Adipocyte (in vitro differentiated cells): ENCODE results near the gene TFDP1.

Source experiments
- DNase-seq: peaks from one replicate; pipeline ENCODE4 v3.0.0-alpha.2; 2015; ENCODE audit warnings: low read depth
- H3K27me3 ChIP-seq: replicated peaks from 2 replicates; pipeline ENCODE4 v1.7.0; 2013; ENCODE audit warnings: mild to moderate bottlenecking, low read length, moderate library complexity; ENCODE audit not compliant: control insufficient read depth, insufficient read depth
- H3K36me3 ChIP-seq: 2 replicates; pipeline ENCODE4 v1.7.0; 2013; ENCODE audit warnings: low read length, mild to moderate bottlenecking, moderate library complexity; ENCODE audit not compliant: control insufficient read depth, insufficient read depth, severe bottlenecking
- H3K4me1 ChIP-seq: 2 replicates; pipeline ENCODE4 v1.7.0; 2013; ENCODE audit warnings: mild to moderate bottlenecking, low read length, moderate library complexity; ENCODE audit not compliant: control insufficient read depth, insufficient read depth
- H3K4me3 ChIP-seq: 2 replicates; pipeline ENCODE4 v1.7.0; 2013; ENCODE audit warnings: mild to moderate bottlenecking, low read length, moderate library complexity
- H3K9ac ChIP-seq: 2 replicates; pipeline ENCODE4 v1.7.0; 2013; ENCODE audit warnings: mild to moderate bottlenecking, low read length, moderate library complexity
- H3K9me3 ChIP-seq: 2 replicates; pipeline ENCODE4 v1.7.0; 2013; ENCODE audit warnings: mild to moderate bottlenecking, low read length, moderate library complexity; ENCODE audit not compliant: control insufficient read depth

Gene TFDP1

DNA sequence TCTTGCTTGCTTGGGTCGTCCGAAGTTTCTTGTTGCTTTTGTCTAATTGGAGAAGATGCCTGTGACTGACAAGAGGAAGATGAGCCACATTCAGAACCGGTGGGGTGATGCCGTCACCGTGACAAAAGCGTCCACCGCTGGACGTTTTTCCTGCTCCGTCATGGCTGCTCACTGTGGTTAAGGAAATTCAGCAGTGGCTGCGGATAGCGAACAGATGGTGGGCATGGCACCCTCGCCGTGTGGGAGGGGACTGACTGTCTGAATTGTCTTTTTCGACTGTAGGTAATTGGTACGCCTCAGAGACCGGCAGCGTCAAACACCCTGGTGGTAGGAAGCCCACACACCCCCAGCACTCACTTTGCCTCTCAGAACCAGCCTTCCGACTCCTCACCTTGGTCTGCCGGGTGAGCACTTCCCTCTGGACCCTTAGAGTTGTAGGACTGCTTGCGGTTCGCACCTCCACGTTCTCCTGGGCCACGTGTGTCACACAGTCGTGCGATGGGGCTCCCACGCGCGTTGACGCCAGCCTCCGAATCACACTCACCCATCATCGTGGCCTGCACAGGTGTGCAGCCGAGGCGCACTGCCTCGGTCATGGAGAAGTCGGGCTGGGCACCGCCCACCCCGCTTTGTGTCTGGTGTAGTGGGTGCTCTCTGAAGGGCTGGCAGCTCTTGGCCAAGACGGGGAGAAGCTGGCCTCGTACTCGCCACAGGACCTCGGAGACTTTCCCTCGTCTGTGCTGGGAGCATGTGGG is 47.0 kb downstream of the TFDP1 start:
- Histone ChIP-seq H3K9ac (no peak overlapping the region), H3K9me3 (no peaks in the 10 kb centered on the region), H3K4me3 (no peak overlapping the region), H3K27me3 (no peaks in the 10 kb centered on the region), H3K36me3 (peaks cover 71% of the 10 kb centered on the region), H3K4me1 (no peaks in the 10 kb centered on the region)
- DNase-seq: no peak

- no peak for DNase-seq
- Histone ChIP-seq H3K4me1 (no peaks in the 10 kb centered on the region), H3K27me3 (no peaks in the 10 kb centered on the region), H3K9ac (no peak overlapping the region), H3K9me3 (no peaks in the 10 kb centered on the region), H3K4me3 (no peak overlapping the region), H3K36me3 (peaks cover 85% of the 10 kb centered on the region)
Observed at GRCh38 chr13:113632706-113633484, 48.3 kb downstream of the TFDP1 start.

DNA sequence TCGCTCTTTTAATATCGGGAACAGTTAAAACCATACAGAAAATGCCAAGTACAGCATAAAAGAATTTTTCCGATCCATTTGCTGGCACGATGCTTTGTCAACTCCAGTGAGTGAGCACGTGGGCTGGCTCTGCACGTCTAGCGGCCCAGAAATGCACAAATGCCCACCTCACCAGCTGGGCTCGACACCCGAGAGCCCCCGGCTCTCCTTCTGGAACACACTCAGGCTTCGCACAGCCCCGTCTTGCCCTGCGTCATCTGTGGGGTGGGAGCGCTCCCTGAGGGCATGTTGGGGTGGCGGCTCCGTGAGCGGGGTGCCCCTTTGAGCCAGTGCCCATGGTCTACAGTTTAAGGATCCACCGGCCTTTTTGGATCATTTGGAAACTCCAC is 48.9 kb downstream of the TFDP1 start:
- Histone ChIP-seq H3K27me3 (no peaks in the 10 kb centered on the region), H3K4me1 (no peaks in the 10 kb centered on the region), H3K9ac (no peak overlapping the region), H3K36me3 (peaks cover 86% of the 10 kb centered on the region), H3K9me3 (no peaks in the 10 kb centered on the region), H3K4me3 (no peak overlapping the region)
- no peak for DNase-seq

DNA sequence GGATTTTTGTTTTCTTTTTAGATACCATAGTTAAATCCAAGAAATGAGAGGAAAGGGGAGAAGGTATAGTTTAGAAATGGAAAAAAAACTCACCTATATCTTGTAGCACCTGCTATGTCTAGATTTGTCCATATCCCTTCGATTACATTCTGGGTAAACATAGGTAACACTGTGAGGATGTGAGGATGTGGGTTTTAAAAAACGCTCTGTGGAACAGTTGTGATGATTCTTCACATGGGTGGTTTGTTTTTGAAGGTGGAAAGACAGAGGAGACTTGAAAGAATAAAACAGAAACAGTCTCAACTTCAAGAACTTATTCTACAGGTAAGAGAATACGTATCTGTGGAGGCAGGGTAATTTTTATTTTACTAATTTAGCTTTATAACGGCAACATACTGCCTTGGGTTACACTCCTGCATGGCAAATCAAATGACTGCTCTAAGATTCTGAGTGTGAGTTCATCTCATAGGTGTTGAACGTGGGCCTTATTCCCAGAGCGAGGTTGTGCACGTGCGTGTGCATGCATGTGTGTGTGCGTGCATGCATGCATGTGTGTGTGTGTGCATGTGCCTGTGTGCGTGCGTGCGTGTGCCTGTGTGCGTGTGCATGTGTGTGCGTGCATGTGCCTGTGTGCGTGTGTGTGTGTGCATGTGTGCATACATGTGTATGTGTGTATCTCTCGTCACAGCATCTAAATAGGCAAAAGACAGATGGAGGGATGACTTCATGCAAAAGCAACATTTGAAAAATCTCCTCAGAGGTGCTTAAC is 49.9 kb downstream of the TFDP1 start:
- peaks cover 92% of the 10 kb centered on the region for H3K36me3 ChIP-seq
- H3K9ac ChIP-seq: no peak overlapping the region

GRCh38 chr13:113635048-113635420 is 50.5 kb downstream of the TFDP1 start:
- Histone ChIP-seq H3K4me3 (no peak overlapping the region), H3K9me3 (no peaks in the 10 kb centered on the region), H3K9ac (no peak overlapping the region), H3K4me1 (no peaks in the 10 kb centered on the region), H3K27me3 (no peaks in the 10 kb centered on the region), H3K36me3 (peaks cover 94% of the 10 kb centered on the region)
- DNase-seq: no peak

More for the DNA sequence above, 49.9 kb downstream of the TFDP1 start:
- Histone ChIP-seq H3K27me3 (no peaks in the 10 kb centered on the region), H3K9me3 (no peaks in the 10 kb centered on the region), H3K4me3 (no peak overlapping the region), H3K4me1 (no peaks in the 10 kb centered on the region)
- DNase-seq: no peak

DNA sequence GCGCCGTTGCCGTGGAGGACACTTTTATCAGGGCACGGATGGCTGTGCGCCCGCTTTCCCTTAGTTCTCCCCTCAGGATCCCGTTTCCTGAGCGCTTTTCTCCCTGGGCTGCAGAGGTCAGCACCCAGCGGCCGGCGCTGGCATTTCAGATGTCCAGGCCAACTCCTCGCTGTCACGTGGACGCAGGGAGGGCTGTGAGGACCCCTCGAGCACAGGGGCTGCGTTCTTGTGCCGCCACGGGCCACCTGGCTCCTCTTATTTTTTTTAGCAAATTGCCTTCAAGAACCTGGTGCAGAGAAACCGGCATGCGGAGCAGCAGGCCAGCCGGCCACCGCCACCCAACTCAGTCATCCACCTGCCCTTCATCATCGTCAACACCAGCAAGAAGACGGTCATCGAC is 51.2 kb downstream of the TFDP1 start:
- Histone ChIP-seq H3K9ac (no peak overlapping the region), H3K9me3 (no peaks in the 10 kb centered on the region), H3K27me3 (no peaks in the 10 kb centered on the region), H3K4me3 (no peak overlapping the region), H3K36me3 (peaks cover 96% of the 10 kb centered on the region), H3K4me1 (no peaks in the 10 kb centered on the region)
- DNase-seq: no peak

DNA sequence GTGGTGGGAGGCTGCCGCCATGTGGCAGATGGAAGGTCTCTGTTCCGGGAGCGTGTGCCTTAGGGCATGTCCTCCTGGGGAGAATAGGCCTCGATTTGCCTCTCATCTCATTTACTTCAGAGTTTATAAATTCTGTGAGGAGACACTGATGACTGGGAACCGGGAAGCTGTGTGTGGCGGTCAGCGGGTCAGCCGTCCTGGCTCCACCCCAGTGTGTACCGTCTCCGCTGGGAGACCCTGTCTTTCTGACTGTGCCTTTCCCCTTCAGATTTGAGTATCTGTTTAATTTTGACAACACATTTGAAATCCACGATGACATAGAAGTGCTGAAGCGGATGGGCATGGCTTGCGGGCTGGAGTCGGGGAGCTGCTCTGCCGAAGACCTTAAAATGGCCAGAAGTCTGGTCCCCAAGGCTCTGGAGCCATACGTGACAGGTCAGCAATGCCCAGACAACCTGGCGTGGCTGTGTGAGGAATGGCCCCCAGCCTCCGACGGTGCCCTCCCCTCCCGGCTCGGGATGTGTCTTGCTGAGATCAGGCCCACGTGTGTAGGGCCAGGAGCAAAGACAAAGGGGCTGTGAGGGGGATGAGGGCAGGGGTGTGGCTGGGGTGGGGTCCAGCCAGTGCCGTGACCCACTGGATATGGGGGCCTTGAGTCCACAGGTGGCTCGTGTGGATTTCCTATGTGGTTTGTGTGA is 51.9 kb downstream of the TFDP1 start:
- H3K36me3 ChIP-seq: peaks cover 93% of the 10 kb centered on the region

DNA sequence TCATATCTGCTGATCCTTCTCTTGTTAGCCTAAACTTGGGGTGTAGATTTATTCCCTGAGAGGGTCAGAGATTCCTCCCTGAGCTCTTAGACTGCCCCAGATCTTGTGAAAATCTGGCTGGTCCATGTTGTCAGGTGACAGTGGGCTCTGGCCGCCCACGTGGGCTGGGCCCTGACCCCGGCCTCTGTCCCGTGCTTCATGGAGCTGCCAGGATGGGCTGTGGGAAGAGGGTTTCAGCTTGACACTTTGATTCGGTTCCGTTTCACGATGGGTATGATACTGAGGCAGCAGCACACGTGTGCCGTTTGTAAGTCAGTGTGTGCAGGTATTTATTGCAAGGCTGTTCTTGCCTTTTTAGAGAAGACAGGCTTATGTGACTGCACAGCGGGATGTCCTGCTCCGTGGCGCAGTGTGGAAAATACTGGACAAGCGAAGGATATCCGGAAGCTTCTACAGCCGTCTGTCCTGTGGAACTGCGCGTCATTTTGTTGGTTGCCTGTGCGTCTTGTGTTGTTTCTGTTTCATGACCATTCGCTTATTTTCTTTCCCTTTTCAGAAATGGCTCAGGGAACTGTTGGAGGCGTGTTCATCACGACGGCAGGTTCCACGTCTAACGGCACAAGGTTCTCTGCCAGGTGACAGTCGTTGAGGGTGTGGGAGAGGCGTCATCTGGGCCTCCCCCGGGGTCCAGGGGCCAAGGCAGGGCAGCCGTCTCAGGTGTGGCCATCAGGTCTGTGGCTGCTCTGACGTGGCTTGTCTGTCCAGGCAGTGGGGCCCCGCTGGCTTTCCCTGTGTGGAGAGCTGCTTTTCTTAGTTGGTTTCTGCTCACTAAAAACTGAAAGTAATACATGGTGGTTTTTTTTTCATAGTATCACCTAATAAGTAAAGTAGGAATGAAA is 53.0 kb downstream of the TFDP1 start:
- H3K4me1 ChIP-seq: no peaks in the 10 kb centered on the region
- no peak overlapping the region for H3K4me3 ChIP-seq
- no peaks in the 10 kb centered on the region for H3K27me3 ChIP-seq
- H3K36me3 ChIP-seq: peaks cover 85% of the 10 kb centered on the region
- DNase-seq: no peak
- H3K9ac ChIP-seq: no peak overlapping the region
- H3K9me3 ChIP-seq: no peaks in the 10 kb centered on the region

More for the DNA sequence above, 51.9 kb downstream of the TFDP1 start:
- no peak overlapping the region for H3K4me3 ChIP-seq
- no peaks in the 10 kb centered on the region for H3K4me1 ChIP-seq
- H3K9ac ChIP-seq: no peak overlapping the region
- DNase-seq: no peak
- H3K27me3 ChIP-seq: no peaks in the 10 kb centered on the region
- no peaks in the 10 kb centered on the region for H3K9me3 ChIP-seq

GRCh38 chr13:113638173-113638746 is 53.7 kb downstream of the TFDP1 start:
- H3K36me3 ChIP-seq: peaks cover 79% of the 10 kb centered on the region
- no peaks in the 10 kb centered on the region for H3K4me1 ChIP-seq
- DNase-seq: no peak
- H3K9ac ChIP-seq: no peak overlapping the region
- H3K27me3 ChIP-seq: no peaks in the 10 kb centered on the region
- H3K9me3 ChIP-seq: no peaks in the 10 kb centered on the region
- no peak overlapping the region for H3K4me3 ChIP-seq

GRCh38 chr13:113638806-113639205 is 54.3 kb downstream of the TFDP1 start:
- no peaks in the 10 kb centered on the region for H3K27me3 ChIP-seq
- H3K36me3 ChIP-seq: peaks cover 74% of the 10 kb centered on the region
- H3K9ac ChIP-seq: no peak overlapping the region
- no peak overlapping the region for H3K4me3 ChIP-seq
- H3K4me1 ChIP-seq: no peaks in the 10 kb centered on the region
- no peak for DNase-seq
- H3K9me3 ChIP-seq: no peaks in the 10 kb centered on the region
